ENCODE measurements around the gene ANKDD1B.

- TF ChIP-seq, protein P1, sequence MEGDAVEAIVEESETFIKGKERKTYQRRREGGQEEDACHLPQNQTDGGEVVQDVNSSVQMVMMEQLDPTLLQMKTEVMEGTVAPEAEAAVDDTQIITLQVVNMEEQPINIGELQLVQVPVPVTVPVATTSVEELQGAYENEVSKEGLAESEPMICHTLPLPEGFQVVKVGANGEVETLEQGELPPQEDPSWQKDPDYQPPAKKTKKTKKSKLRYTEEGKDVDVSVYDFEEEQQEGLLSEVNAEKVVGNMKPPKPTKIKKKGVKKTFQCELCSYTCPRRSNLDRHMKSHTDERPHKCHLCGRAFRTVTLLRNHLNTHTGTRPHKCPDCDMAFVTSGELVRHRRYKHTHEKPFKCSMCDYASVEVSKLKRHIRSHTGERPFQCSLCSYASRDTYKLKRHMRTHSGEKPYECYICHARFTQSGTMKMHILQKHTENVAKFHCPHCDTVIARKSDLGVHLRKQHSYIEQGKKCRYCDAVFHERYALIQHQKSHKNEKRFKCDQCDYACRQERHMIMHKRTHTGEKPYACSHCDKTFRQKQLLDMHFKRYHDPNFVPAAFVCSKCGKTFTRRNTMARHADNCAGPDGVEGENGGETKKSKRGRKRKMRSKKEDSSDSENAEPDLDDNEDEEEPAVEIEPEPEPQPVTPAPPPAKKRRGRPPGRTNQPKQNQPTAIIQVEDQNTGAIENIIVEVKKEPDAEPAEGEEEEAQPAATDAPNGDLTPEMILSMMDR (IDR thresholded peaks at IDR 0.05): no peak
- TF ChIP-seq POLR2AphosphoS5 (IDR thresholded peaks at IDR 0.05; ENCODE audit: low read depth, low read length) (no peak), TCF7L2 (IDR thresholded peaks at IDR 0.05; ENCODE audit: low read depth, low read length) (no peak), REST (IDR thresholded peaks at IDR 0.05; ENCODE audit: insufficient read depth in 1 of 2, low read depth in 2 of 2, low read length in 1 of 2) (no peak)
These were observed 39.7 kb upstream of the ANKDD1B start for GRCh38 chr5:75571547-75571946.

All from Panc1 (cell line).